HG02798 (cell line): ENCODE results near the gene SLC37A1.

Source experiments
- ATAC-seq: cut with Tn5 transposase; IDR thresholded peaks from one replicate; pipeline ENCODE4 v1.9.1; 2021; ENCODE audit warnings: mild to moderate bottlenecking; ENCODE audit not compliant: unreplicated experiment, poor library complexity

Gene SLC37A1

DNA sequence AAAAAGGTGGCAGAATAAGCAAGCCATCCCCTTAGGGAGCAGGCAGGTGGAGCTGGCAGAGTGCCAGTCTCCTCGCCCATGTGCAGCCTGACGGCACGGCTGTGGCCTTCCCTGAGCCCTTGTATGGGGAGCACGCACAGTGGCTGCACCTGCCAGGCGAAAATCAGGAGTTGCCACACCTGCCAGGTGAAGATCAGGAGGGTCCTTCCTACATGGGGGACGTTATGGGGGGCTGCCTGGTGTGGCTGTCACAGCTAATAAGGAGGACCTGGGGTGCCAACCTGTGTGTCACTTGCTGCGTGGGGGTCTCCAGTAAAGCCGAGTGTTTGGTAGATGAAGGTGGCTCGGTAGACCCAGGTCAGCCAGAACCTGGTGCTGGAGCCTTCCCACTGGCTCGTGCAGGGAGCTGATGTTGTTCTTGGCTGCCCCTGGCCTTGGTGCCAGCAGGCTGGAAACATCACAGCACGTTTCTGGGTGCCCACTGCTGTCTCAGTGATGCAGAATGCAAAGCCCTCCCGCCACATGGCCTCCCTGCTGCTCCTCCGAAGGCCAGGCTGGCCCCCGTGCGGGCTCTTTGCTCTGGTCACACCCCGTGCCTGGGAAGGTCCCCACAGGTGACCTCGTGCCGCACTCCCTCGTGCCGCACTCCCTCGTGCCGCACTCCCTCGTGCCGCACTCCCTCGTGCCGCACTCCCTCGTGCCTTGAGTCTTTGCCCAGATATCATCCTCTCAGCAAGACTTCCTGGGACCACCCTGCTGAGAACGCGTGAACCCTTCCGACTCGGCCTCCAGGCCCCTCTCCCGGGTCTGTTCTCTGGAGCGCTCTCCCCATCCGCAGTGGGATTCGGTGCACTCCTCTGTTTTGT, 55.4 kb downstream of the SLC37A1 start:
- ATAC-seq: no peak

DNA sequence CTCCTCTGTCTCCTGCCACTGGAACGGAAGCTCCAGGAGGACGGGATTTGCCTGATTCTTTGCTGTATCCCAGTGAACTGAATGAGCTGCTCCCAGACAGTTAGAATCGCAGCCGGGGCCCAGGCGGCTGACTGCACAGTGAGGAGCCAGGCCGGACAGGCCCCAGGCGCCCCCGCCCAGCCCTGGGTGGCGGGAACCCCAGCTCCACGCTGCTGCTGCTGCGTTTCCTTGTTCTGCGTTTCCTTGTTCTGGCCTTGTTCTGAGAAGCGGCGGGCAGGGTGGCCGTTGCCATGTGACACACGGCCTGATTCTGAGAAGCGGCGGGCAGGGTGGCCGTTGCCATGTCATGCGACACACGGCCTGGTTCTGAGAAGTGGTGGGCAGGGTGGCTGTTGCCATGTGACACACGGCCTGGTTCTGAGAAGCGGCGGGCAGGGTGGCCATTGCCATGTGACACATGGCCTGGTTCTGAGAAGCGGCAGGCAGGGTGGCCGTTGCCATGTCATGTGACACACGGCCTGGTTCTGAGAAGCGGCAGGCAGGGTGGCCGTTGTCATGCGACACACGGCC, 56.2 kb downstream of the SLC37A1 start:
- no peak for ATAC-seq

DNA sequence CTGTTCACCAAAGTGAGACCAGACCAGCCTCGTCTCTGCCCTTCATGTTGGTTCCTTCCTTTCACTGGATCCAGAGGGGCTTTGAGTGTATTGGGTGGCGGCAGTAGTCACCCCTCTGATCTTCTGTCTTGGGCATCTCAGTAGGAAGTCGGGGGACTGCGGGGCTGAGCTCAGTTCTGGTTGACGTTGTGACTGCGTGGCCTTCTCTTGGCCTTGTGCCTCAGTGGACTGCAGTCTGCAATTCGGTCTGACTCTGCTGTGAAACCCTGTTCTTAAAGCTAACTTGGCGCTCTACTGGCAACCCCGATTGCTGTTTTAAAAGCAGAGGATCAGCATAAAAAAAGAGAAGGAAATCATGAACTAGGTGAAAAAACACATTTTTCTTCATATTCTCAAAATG, 56.7 kb downstream of the SLC37A1 start:
- no peak for ATAC-seq

DNA sequence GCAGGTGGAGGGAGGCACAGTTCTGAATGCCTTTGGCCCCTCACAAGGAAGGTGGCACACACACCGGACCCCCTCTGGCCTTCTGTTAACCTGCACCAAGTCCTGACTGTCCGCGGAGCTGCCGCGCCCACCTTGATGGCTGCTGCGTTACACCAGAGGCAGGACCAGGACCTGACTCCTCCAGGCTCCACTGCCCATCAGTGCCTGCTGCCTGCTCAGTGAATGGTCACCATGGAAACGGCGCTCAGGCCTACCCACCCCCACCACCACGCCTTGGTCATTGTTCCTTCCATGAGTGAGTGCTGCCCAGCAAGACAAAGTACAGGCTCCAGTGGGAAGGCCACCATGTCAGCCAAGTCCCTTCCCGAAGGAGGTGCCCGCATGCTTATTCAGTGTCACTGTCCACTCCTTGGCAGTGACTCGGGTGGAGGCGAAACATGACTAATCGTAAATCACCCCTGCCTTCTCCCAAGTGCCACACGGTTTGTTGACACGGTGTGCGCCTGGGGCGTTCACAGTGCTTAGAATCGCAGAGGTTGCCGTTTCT, 57.3 kb downstream of the SLC37A1 start:
- ATAC-seq: no peak

DNA sequence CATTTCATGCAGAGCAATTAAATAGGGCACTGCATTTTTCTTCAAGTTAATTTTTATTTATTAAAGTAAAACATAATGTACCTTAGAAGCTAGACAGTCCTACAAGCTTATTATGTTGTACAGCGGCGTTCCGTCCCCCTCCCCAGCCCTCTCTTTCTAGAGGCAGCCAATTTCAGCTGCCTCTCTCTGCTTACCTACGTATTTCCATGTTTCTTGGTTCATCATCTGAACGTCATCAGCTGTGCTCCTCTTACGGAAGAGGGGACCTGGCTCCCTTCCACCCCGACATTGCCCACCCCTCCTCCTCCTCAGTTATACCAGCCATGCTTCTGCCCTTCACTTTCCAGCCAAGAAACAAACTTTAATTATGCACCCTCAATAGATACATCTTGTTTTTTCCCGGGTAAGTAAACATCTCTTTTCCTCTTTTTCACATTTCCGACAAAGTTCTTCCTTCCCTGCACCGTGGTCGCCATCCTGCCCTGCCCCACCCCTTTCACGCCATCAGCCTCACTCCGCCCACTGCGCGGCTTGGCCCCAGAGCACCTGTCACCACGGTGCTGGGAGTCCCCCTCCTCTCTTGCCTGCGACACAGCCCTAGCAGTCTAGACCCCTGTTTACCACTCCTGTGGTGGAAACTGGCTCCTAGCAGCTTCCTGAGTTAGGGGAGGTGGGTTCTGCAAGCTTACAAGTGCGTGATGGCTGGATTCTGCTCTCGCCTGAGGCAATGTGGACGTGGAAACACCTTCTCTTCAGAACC, 57.9 kb downstream of the SLC37A1 start:
- no peak for ATAC-seq

DNA sequence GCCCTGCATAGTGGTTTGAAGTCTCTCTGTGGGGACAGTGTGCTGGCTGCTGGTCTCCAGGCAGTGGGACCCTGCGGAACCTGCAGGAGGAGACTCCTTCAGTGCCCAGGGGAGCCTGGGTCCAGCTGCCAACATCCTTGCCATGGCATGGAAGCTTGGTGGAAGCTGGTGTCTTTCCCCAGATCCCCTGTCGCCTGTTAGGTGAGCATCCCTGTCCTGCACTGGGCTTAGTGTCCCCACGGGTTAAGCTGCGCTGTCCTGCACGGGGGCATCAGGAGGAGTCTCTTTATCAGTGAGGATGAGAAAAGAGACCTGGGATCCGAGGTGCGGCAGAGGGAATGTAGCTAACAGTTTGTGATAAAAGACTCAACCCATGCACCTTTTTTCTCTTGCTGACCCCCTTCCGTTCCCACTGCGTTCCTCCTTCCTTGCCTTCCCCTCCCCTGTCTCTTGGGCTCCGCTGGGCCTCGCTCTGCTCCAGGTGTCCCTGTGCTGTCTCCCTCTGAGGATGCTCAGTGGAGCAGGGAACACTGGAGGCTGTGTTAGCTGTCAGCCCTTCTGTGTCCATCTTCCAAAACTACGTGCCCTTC, 59.3 kb downstream of the SLC37A1 start:
- no peak for ATAC-seq

DNA sequence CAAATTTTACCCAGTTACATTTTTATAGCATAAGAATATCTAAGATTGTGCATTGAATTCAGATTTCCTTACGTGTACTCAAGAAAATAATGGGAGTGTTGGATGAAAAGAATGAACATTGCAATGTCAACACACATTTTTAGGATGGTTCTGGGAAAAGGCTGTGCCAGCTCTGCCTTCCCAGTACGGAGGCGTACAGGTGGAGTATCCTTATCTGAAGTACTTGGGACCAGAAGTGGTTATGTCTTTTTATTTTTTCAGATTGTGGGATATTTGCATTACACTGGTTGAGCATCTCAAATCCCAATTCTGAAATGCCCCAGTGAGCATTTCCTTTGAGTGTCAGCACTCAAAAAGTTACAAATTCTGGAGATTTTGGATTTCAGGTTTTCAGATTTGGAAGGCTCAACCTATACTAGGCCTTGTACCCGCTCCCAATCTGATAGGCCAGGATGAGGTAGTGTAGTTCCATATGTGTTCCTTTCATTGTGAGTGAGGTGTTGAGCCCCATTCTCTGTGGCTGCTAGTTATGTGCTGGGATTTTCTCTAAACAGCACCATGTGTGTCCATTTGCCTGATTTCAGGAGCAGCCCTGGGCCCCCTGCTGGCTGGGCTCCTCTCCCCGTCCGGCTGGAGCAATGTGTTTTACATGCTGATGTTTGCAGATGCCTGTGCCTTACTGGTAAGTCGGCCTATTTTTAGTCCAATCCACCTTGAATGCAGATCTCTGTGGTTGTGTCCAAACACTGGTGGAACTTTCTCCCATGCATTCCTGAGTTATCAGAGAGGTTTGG, 60.8 kb downstream of the SLC37A1 start:
- ATAC-seq: no peak

DNA sequence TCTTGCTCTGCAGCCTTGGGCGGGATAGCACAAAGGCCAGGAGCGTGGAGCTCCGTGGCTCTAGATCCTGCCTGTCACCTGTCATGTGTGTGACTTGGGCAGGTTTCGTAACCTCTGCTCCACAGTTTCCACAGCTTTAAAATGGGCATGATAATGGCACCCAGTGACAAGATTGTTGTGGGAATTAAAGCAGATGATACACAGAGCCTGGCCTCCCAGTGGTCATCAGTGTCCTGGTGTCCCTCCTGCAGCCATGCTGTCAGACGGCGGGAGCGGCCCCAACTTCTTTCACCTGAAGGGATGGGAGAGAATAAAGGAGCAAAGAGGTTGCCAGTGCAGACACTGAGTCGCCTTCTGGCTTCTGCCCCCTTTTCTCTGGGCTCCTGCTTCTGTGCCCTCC, 61.5 kb downstream of the SLC37A1 start:
- ATAC-seq: no peak

DNA sequence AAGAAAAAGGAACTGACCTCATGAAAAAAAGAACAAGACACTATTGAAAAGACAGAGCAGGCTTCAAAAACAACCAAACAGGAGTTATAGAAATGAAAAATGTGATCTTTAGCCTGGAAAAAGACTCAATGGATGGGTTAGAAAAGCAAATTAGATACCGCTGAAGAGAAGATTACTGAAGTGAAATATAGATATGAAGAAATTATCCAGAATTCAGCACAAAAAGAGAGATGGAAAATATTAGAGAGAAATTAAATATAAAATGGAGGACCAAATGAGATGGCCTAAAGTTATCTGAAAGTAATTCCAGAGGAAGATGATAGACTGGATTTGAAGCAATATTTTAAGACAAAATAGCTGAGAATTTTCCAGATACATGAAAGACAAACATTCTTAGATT, 63.0 kb downstream of the SLC37A1 start:
- no peak for ATAC-seq

DNA sequence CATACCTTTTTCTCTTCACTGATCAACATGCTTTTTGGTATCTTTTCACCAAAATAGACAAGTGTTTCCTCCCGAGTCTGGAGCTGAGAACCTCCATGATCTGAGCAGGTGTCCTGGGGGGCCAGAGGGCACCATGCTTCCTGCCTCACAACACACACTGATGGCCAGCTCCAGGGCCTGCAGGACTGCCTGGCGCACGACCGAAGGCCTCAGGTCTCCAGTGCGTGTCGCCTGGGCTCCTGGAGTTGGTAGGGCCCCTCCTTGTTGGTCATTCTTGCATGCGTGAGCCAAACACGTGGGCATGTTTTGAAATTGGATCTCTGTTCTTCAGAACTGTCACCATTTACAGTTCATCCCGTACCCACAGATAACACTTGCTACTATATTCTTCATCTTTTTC, 64.4 kb downstream of the SLC37A1 start:
- ATAC-seq: no peak

DNA sequence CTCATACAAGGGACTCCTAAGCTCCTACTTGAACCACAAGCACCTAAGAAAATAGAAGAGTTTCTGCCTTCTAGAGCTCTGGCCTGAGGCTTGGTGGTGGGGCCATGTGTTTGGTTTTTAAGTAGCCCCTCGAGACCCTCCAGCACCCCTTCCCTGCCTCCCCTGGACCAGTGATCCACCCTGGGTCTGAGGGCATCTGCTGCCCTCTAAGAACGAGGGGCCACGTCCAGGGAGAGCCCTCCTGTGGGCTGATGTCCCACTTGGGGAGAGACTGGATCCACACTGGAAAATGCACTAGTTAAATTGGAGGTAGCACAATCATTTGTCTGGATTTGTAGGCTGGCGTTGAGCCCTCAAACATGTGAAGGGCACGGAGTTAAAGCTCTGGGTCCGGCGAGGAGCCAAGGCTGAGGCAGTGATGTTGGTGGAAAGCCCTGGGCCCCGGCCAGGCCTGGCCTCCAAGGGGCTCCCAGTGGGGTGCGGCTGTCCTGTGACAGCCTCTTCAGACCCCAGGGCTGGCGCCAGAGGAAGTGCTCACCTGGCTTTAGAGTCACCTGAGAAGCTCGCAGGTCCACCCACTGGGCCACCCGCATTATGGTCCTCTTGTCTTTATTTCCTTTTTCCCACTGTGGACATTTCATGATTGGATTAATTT, 65.2 kb downstream of the SLC37A1 start:
- no peak for ATAC-seq

DNA sequence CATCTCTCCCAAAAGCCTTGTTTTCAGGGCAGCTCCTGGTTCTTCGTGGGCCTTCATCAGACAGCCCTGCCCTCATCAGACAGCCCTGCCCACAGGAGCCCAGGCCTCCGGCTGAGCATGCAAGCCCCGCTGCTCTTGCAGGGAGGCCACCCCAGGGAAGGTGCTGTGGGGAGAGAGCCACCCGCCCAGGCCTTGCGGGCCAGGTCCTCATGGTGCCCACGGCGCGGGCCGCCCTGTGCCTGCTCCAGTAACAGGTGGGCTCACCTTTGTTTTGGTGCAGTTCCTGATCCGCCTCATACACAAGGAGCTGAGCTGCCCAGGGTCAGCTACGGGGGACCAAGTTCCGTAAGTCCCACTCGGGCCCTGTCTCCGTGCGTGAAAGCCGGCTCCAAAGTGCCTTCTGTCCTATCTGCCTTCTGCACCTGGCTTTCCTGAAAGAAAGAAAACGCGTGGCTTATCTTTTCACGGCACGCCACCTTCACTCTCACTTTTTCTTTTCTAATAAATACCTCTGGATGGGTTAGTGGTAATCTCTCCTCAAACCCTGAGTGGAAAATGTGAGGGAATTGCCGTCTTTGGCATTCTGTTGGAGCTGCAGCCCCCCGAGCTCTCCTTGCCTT, 65.9 kb downstream of the SLC37A1 start:
- ATAC-seq: no peak

DNA sequence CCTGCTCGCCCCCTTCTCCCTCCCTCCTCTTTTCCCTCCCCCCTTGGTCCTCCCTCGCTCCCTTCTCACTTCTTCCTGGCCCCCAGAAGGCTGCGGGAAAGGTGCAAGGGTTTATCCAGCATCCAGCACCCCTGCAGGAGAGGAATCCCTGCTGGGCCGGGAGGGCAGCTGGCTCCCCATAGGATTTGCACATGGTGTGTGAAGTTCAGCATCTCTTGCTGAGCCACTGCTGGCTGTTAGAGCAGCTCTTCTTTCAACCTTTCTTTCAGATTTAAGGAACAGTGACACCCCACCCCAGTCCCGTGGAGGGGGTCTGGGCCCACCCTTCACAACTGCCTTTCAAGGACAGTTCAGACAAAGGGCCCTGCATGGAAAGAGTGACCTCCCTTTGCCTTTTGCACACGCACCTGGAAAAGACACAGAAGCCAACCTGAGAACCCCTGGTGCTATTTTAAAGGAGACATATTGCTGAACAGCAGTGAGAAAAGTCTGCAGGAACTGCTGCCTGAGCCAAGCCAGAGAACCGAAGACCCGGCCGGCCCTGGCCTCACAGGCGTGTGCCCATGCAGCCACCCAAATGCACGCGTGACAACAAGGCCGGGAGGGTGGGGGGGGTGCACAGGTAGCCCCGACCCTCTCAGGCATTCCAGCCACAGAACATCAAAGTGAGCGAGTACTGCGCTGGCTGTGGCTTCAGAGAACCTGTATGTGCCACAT, 66.6 kb downstream of the SLC37A1 start:
- ATAC-seq: no peak

DNA sequence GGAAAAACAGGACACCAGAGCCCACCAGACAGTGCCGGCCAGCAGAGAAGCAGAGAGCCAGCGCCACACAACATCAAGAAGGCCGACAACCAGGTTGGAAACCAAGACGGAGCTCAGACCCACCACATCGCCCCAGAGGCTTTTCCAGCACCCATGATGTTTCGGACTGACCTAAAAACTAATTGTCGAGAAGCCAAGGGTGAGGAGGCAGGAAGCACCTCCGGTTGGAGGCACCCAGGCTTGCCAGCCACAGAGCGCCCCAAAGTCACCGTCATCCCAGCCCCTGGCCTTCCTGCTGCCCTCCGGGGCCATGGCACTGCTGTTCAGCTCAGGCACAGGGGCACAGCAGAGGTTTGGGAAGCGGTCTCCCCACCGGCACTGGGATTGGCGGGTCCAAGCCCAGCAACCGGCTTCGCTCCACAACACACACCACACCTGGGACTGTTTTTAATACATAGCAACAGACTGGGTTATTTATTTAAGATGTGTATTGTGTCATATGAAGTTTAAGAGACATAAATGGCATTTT, 67.2 kb downstream of the SLC37A1 start:
- no peak for ATAC-seq

DNA sequence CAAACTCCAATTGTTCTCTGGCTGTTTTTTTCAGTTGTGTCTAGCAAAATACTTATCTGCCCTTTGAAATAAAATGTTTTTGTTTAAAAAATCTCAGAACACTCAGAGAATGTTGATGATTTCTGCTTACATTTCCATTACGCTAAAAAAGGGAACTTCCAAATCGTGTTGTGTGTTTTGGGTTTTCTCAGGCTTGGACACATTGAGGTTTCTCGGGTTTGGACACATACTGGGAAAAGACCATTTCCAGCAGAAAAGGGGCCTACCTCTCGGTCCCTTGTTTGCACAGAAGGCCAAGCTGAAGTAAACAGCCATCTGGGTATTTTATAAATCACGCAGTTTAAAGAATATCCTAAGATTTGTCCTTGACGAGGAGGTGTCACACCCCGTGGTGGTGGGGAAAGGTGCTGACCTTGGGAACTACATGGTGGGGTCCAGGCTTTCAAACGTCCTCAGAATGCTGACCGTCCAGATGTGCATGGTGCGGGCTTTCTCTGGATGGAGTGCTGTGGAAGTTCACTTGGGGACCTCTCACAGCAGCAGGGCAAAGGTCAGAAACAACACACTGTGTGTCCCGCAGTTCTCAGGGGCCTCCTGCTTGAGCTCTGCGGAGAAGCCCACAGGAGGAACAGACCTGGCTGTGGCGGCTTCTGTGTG, 67.8 kb downstream of the SLC37A1 start:
- no peak for ATAC-seq

DNA sequence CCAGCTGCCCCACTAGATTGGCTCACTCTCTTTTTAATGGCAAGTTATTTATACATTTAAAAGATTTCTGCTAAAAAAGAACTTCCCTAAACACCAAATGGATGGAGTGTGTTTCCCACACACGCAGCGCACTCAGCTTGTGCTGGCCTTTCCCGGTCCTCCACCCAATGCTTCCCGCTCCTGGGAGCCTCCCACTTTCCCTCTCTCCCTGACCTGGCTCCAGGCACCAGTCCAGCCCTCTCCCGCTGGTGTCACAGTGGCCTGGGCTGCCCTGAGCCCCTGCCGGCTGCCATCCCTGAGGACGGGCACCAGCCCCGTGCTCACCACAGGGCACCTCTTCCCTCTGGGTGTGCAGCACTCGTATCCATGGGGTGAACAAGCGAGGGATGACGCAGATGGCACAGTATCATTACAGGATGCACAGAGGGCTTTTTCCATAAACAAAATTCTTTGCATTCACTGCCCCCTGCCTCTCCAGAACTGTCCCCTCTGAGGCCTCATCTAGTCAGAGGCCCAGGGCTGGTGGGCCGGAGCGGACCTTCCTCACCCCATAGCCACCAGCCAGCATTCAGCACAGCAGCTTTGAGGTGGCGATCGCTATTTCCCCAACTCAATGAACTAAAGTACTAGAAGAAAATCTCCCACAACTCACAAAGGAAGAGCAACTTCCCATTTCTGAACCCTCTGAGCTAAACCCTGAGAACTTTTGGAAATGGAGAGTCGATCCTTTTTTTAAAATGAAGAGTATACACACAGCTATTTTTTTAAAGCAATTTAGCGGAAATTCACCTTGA, 68.5 kb downstream of the SLC37A1 start:
- no peak for ATAC-seq
